ENCODE data around the gene EGLN2.
"Not testable (repeated sequence)": the region's sequence is repeated elsewhere in the genome, so short reads cannot be mapped to it uniquely, and the experiment has no call there.

The EGLN2 gene

DNA sequence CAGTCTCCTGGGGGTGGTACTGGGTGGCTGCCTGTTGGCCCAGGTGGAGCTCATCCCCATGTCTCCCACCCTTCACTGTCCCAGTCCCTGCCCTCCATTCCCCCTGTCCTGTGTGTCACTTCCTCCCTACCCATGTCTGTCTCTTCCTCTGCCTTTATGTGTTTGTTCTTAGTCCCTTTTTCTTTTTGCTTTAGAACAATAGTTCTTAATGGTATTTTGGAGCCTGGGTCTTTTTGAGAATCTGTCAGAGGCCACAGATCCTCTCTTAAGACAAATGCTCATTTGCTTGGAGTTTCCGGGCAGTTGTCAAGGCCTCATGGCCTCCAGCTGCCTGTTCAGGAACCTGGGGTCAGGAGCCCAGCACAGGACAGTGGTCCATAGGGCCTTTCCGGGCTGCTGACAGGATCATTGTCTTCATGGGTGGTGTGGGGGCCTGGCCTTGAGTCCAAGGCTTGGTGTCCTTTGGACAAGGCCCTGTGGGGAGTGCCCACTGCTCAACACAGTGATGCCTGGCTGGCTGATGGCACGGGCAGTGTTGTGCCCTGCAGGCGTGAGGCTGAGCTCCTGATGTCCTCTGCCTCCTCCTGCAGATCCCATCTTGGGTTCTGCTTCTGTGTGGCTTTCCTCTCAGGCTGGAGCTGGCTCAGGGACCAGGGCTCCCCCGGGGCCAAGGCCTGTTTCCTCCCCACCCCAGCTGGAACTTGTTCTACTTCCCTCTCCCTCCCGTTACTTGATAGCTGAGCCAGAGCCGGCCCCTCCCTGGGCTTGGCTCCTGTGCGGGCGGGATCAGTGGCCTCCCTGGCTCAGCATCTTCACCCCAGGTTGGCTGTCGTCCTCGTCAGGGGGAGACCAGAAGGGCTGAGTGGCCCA is 3.5 kb downstream of the EGLN2 start:
- no peak for DNase-seq

DNA sequence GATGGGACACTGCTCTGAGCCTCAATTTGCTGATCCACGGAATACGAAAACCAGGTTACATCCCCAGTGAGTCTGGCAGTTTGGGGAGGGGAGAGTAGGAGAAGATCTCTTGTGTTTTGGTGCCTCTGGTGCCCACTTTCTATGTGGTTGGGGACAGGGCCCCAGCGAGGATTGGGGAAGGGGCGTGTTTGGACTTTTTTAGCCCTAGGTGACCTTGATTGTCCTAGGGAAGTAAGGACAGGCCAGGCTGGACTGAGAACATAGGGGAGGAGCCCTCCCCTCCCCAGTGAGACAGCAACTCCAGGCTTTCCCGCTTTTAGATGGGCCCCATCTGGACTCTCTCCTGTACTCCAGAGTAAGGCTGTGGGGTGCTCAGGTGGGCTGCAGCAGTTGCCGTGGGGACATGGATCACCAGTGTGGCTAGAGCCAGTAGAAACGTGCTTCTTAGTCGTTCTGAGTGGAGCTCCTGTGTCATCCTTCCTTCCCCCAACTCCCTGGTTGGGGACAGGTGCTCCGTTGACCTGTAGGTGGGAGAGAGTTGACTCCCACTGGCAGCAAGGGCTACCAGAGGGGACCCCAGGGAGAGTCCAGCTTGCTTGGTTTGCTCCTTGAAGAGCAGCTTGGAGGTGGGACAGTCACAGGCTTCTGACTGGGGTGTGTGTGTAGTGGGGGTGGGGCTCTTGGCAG is 4.3 kb downstream of the EGLN2 start:
- no peak for DNase-seq

DNA sequence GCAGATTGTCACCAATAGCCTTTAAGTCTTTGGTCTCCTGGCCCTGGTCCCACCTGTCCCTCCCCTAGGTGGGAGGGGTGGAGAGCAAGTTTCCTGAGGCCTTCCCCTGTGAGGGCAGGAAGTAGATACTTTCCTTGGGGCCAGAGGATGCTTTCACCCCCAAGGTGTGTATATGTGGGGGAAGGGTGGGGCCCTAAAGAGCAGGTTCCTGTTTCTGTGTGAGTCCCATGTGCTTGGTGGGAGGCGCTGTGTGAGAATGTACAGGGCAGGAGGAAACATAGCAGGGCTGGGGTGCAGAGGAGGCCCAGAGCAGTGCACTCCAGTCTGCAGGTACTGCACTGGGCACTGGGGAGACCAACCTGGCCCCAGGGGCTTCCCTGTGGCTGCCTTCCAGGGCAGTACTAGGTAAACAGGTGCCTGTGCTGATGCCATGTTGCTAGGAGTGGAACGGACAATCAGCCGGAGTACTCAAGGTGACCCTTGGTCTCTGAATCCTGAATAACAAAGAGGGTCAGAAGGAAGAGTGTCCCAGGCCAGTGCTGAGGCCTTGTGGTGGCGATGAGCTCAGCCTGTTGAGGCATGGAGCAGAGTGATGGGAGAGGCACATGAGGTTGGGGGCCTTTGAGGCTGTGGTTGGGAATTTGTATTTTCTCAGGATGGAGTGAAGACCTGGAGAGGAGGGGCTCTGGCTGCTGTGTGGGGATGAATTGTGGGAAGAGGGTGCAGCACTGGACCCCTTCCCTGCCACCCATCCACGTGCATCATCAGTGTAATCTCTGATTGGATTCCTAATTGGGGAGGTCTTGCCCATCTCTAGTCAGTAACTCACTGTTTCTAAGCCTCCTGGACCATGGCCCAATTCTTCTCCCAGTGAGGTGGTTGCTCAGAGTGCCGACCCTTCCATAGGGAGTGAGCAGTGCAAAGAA is 5.1 kb downstream of the EGLN2 start:
- DNase-seq, result no peak

DNA sequence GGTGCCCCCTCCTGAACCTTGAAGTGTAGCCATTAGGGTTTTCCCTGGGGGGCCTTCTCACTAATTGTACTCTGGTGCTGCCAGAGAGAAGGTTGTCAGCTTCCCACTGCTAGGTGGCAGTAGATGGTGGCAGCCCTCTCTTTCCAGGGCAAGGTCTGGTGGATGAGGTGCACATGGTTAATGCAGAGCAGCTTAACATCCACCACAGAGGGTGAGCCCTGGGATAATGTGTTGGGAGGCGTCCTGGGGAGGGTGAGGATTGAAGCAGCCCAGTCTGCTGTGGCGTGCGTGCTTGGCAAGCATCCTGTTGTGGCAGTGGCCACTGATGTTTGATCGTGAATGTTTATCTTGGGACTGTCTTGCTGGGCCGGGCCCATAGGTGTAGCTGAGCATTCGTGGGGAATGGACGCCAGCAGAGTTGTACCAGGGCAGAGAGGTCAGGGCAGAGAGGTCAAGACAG is 5.8 kb downstream of the EGLN2 start:
- no peak for DNase-seq

DNA sequence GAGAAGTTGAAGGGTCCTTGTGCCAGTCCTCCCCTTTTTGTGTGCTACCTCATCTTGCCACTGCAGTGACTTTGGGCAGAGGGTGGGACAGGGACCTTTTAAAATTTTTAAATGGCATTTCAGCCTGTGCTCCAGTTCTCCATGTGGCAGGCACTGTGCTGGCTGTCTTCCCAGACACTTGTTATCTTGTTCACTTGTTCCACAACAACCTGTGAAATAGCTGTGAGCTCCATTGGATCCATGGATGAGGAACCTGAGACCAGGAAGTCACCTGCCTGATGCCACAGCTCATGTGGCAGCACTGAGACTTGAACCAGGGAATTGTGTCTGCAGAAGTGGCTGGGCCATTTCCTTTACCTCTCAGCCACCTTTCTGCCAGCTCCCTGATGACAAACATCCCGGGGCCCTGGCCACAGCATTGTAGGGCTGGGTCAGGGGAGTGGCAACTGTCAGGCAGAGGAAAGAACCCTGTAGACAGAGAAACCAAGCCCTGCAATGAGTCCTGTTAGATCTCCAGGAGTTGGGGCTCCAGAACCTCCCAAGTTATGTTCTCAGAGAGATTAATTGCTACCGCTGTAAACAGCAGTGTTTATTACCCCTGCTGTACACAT is 6.4 kb downstream of the EGLN2 start:
- DNase-seq, result no peak

DNA sequence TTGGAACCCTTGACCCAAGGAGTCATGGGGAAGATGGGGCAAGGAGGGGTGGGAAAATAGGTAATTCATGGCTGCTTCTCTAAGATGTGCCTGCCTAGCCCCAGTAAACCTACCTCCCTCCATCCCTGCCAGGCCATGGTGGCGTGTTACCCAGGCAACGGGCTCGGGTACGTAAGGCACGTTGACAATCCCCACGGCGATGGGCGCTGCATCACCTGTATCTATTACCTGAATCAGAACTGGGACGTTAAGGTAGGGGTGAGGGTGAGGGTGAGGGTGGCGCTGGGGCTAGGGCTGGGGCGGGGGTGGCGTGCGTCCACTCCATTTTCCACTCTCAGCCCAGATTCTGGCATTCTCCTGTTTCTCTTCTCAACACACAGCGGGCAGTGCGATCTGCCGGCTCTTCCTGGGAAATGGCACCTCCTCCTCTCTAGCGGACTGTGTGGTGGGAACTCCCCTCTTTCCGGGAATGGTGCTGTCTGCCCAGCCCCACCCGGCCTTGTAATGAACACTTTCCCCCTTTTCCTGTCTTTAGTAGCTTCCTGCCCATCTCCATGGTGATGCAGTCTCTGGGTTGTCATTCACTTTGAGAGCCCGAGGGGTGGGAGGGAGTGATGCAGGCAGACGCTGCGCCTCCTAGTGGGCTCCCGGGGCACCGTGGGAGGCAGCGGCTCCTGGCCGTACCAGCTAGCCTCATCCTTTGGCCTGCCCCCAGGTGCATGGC is 7.6 kb downstream of the EGLN2 start:
- peak; percentile 53 to 65 for DNase-seq

DNA sequence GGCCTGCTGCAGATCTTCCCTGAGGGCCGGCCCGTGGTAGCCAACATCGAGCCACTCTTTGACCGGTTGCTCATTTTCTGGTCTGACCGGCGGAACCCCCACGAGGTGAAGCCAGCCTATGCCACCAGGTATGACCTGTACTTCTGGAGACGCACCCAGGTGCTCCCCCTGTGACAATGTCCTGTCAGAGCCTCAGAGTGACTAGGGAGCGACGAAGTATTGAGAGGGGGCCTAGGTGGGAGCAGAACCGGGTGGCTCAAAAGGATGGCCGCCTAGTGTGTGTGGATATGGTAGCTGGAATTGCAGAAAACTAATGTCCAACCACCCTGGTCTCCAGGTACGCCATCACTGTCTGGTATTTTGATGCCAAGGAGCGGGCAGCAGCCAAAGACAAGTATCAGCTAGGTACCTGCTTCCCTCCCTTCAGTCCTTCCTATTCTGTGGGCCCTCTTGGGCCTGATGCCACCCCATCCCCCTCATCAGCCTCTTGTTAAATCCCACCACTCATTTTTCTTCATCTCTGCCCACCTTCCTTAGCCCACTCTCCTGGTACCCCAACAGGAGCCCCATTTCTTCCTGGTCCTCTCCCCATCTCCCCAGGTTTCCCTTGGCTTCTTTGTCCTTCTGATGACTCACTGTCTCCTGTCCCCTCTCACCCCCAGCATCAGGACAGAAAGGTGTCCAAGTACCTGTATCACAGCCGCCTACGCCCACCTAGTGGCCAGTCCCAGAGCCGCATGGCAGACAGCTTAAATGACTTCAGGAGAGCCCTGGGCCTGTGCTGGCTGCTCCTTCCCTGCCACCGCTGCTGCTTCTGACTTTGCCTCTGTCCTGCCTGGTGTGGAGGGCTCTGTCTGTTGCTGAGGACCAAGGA is 8.4 kb downstream of the EGLN2 start:
- peak; percentile 26 to 46 for DNase-seq

DNA sequence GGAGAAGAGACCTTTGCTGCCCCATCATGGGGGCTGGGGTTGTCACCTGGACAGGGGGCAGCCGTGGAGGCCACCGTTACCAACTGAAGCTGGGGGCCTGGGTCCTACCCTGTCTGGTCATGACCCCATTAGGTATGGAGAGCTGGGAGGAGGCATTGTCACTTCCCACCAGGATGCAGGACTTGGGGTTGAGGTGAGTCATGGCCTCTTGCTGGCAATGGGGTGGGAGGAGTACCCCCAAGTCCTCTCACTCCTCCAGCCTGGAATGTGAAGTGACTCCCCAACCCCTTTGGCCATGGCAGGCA is 9.0 kb downstream of the EGLN2 start:
- DNase-seq, result no peak

DNA sequence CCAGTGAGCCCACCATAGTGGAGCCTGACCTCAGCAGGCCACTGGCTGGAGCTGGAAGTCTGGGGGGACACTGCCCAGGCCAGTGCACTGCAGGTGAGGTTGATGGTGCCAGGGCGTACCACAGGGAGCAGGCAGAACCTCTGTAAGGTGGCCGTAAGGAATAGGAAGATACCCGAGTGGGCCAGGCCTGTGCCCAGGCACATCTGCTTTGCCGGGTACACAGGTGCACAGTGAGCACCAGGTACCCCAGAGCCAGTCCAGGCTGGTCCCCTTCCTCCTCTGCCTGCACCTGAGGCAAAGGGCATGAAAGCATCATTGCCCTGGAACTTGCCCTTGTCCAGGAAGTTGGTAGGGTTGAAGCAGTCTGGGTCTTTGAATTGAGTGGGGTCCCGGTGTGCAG is 9.5 kb downstream of the EGLN2 start:
- DNase-seq, result no peak

DNA sequence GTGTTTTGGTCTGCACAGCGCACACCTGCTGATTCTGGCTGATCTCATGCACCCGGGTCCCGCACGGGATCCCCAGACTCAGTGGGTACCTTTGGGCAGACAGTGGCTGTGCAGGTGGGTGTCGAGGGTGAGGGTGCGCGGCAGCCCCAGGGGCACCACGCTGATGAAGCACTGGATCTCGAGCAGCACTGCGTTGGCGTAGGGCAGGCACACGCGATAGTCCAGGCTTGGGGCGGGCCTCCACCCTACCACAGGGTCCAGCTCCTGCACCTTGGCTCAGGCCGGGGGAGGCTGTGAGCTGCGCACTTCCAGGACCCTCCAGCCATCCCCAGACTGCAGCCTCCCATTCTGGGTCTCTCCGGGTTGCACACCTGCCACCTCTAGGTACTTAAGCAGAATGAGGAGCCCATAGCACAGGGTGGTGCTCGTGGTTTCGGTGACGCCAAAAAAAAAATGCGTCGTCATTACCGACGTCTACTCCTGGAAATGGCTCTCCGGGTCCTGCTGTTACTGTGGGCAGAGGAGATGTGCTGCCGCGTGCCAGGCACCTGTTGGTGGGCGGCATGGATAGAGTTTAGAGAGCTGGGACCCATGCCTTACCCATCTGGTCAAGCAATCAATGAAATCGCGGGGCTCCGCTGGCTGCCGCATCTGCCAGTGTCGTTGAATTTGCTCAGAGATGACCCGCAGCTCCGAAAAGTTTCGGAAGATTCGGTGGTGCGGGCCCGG is 10.5 kb downstream of the EGLN2 start:
- DNase-seq, result no peak

DNA sequence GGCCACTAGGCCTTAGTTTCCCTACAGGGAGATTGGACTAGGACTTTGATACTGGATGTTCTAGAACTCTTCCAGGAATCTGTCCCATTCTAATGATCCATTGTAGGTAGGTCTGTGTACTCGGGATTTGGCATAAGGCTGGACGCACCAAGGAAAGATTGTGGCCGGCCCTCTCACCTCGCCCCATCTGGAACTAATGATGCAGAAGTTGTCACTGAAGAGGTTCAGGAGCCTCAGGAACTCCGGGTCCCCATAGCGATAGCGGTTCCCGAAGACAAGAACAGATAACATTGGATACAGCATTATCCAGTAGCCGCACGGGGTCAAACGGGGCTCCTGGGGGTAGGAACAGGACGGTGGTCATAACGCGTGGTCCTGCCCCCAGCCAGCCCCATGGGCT is 11.2 kb downstream of the EGLN2 start:
- no peak for DNase-seq

DNA sequence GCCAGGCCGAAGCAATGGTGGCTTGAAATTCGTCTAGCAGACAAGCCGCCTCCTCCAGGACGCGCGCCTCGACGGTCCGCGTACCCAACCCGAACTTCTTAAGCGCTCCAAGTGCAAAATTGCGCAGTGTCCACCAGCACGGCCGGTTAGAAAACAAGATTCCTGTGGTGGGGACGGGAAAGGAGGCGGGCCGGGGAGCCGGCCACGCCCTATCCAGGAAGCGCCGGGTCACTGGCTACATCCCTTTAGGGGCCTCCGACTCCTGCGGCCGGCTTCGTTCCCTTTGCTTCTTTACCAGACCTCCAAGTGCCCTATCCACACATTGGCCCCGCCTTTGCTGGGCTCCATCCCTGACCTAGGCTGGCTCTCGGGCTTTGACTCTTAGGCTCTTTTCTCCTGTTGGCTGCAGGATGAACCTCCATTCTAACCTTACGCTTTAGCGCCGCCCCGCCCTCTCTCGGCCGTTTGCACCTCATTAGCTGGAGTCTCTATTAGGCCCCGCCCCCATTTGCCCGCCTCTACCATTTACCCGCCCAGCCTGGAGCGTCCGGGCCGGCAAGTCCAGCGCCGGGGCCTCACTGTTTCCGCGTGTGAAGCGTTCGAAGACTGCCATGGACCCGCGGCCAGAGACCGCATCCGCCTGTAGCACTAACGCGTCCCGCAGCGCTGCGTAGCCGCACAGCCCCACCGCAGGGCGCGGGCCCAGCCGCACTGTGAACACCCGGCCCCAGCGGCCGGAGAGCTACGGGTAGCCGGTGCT is 11.8 kb downstream of the EGLN2 start:
- peak; percentile 29 to 56 for DNase-seq

DNA sequence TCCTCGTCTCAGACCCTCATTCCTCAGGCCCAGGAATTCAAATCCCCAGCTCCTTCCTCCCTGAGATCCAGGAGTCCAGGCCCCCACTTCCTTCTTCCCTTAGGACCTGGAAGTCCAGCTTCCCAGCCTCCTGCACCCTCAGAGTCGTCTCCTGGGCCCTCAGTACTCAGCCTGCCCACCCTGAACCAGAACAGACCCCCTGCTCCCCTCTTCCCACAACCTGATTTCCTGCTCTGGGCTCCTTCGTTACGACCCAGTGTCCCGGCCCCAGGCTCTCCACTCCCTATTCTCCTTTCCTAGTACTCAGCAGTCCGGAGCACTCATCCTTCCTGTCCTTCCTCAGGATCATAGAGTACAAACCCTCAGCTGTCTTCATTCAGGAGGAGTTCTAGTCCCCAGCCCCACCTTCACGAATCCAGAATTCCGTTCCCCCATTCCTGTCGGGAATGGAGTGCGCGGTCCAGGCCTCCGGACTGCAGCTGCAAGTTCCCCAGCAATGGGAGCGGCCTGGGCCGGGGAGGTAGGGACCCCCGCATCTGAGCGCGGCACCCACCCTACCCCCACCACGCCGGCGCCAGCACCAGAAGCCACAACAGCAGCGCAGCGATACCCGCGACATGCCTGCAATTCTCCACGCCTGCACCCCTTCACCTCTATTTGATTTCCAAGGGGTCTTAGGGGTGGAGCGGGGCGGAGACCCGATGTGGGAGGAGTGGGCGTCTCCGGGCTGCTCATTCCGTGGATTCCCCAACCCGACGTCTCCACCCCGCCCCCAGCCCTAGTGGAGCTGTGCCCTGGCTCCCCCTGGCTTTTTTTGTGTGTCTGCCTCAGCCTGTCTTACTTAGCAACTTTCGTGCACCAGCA is 12.7 kb downstream of the EGLN2 start:
- DNase-seq, result no peak

DNA sequence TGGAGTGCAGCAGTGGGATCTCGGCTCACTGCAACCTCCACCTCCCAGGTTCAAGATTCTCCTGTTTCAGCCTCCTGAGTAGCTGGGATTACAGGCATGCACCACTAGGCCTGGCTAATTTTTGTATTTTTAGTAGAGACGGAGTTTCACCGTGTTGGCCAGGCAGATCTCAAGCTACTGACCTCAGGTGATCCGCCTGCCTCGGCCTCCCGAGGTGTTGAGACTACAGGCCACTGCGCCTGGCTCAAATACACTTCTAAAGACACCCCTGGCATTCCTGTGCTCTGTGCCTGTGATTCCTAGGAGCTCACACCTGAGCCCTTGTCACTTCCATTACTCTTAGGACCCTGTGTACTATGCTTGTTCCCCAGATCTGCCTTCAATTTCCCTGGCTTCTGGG is 13.6 kb downstream of the EGLN2 start:
- DNase-seq, result not testable (repeated sequence)

DNA sequence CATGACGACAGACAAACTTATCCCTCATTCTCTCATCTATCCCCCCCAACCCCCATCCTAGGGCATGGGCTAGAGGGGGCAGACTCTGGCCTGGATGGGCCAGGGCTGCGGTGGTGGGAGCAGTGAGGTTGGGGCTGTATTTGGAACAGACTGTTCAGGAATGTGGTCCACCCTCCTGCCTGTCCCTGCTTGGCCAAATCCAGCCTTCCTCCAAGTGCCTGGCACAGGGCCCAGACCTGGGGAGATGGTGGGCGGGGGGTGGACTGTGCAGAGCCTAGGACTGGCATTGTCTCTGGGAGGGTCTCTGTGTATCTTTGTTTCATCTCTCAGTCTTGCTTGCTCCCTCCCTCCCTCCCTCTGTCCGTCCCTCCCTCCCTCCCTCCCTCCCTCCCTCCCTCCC is 14.2 kb downstream of the EGLN2 start:
- no peak for DNase-seq

DNA sequence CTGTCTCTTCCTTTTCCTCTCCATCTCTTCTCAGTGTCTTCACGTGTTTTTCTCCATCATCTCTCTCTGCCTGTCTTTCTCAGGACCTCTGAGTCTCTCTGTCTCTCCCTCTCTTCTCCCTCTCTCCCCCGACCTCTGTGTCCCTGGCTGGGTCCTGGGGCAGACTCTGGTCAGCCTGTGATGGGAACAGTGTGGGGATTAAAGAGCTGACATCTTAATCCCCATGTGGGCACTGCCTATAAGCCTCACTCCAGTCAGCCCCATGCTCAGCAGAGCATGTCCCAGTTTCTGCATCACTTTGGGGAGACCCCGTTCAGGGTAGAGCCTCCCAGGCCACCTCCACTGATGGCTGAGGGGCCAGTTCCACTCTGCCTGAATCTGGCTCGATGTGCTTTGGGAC is 16.2 kb downstream of the EGLN2 start:
- DNase-seq, result no peak

DNA sequence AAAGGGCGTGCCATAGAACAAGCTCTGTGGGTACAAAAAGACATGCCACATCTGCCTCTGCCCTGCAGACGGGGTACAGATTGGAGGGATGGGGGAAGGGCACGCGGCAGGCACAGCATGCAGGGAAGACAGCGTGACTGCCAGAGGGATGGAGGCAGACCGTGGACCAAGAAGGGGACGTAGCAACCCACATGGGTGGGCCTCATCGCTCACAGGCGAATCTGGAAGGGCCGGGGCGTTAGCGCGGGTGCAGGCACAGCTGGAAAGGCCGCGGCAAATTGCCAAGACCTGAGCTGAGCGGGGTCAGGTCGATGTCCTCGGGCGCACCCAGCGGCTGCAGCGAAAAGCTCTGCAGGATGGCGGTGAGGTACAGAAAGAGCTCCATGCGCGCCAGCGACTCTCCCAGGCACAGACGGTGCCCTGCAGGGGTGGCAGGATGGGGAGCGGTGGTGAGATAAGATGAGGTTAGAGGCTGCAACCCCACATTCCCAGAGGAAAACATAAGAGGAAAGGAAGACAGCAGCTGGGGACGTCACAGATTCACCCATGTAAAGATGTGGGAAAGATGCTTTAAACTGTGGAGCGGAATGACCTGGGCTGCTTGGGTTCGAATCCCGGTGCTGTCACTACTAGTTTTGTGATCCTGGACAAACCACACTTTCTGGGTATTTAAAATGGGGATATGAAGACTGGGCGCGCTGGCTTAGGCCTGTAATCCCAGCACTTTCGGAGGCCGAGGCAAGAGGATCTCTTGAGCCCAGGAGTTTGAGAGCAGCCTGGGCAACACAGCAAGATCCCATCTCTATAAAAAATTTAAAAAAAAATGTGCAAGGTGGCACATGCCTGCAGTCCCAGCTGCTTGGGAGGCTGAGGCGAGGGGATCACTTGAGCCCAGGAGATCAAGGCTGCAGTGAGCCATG is 19.7 kb downstream of the EGLN2 start:
- DNase-seq, result peak in 1 of 2 experiments; percentile 46

Data from NCI-H1930 (cell line).